PC-3 (cell line): ENCODE results near the gene SNAP47. TPM values are rescaled to one million over a fixed set of nuclear protein-coding genes. Genes with fewer than 3 reads are reported as not detected.

ENCODE experiments used
- ATAC-seq: fragments of 200-7000 bp; cut with Tn5 transposase; 2 replicates; pipeline ENCODE4 v1.9.1; 2020; ENCODE audit warnings: mild to moderate bottlenecking, moderate library complexity
- BruUV-seq: library from RNA; stranded (reverse); fragments of 400-500 nt; replicated peaks from 2 replicates; lab custom pipeline; 2021; lab: Mats Ljungman, UMichigan
- CTCF ChIA-PET: fragments of 300-600 bp; sonication (Branson Sonifier 250); formaldehyde crosslinking; loops from one replicate; lab custom pipeline; 2022; ENCODE audit warnings: antibody characterized with exemption; lab: Charles Lee
- POLR2A ChIA-PET: fragments of 300-600 bp; sonication (Branson Sonifier 250); formaldehyde crosslinking; loops from one replicate; lab custom pipeline; 2022; ENCODE audit warnings: antibody characterized with exemption; ENCODE audit not compliant: unreplicated experiment; lab: Charles Lee
- DNase-seq: peaks from one replicate; pipeline ENCODE4 v3.0.0-alpha.2; 2015
- H2AFZ ChIP-seq: fragments of 300-600 bp; sonication (generic); 2 replicates; pipeline ENCODE4 v1.6.0; 2016; ENCODE audit warnings: antibody characterized with exemption, low read length
- H3F3A ChIP-seq: fragments of 300-600 bp; sonication (generic); one replicate; pipeline ENCODE4 v1.6.0; 2017; ENCODE audit warnings: antibody characterized with exemption, low read length, control low read depth, mild to moderate bottlenecking; ENCODE audit not compliant: unreplicated experiment
- H3K27ac ChIP-seq: fragments of 300-600 bp; sonication (generic); 2 replicates; pipeline ENCODE4 v1.5.1; 2016; ENCODE audit warnings: mild to moderate bottlenecking, low read length
- H3K27me3 ChIP-seq: fragments of 300-600 bp; sonication (generic); 2 replicates; pipeline ENCODE4 v1.6.1; 2016; ENCODE audit warnings: low read length, mixed read lengths
- H3K36me3 ChIP-seq: fragments of 300-600 bp; sonication (generic); 2 replicates; pipeline ENCODE4 v1.6.1; 2016; ENCODE audit warnings: low read depth, mixed run types, low read length, mixed read lengths
- H3K4me1 ChIP-seq: fragments of 300-600 bp; sonication (generic); 2 replicates; pipeline ENCODE4 v1.5.1; 2016; ENCODE audit warnings: low read length; ENCODE audit not compliant: insufficient read depth
- H3K4me2 ChIP-seq: fragments of 300-600 bp; sonication (generic); 2 replicates; pipeline ENCODE4 v1.6.0; 2016; ENCODE audit warnings: low read length
- H3K4me3 ChIP-seq: fragments of 300-600 bp; sonication (generic); 2 replicates; pipeline ENCODE4 v1.5.1; 2016; ENCODE audit warnings: mild to moderate bottlenecking, low read length, mixed read lengths
- H3K79me2 ChIP-seq: fragments of 300-600 bp; sonication (generic); 2 replicates; pipeline ENCODE4 v1.6.1; 2017; ENCODE audit warnings: low read length, mixed read lengths
- H3K9ac ChIP-seq: fragments of 300-600 bp; sonication (generic); 2 replicates; pipeline ENCODE4 v1.6.0; 2016; ENCODE audit warnings: mild to moderate bottlenecking, low read length
- H3K9me2 ChIP-seq: fragments of 300-600 bp; sonication (generic); replicated peaks from 2 replicates; pipeline ENCODE4 v1.6.1; 2016; ENCODE audit warnings: mixed run types, low read length, mixed read lengths
- H3K9me3 ChIP-seq: fragments of 300-600 bp; sonication (generic); 2 replicates; pipeline ENCODE4 v1.6.1; 2016; ENCODE audit warnings: low read length, mixed read lengths
- H4K20me1 ChIP-seq: fragments of 300-600 bp; sonication (generic); 2 replicates; pipeline ENCODE4 v1.6.1; 2016; ENCODE audit warnings: low read length, mixed read lengths
- CTCF ChIP-seq: fragments of 300-600 bp; sonication (generic); conservative IDR thresholded peaks from 2 replicates; pipeline ENCODE4 v1.5.1; 2017; ENCODE audit warnings: antibody characterized with exemption, low read depth, mild to moderate bottlenecking, low read length
- EZH2 ChIP-seq: fragments of 300-600 bp; sonication (generic); IDR thresholded peaks from one replicate; pipeline ENCODE4 v1.6.1; 2017; ENCODE audit warnings: antibody characterized with exemption, mild to moderate bottlenecking, low read length; ENCODE audit not compliant: unreplicated experiment
- EZH2phosphoT487 ChIP-seq: fragments of 300-600 bp; sonication (generic); IDR thresholded peaks from 2 replicates; pipeline ENCODE4 v1.6.1; 2018; ENCODE audit warnings: mild to moderate bottlenecking, antibody characterized with exemption, low read length, borderline replicate concordance
- intact Hi-C: fragments of 100-400 bp; cut with micrococcal nuclease; formaldehyde crosslinking; loops from 2 replicates; pipeline ENCODE4 v1.9.0; 2023
- total RNA-seq: library from RNA; depleted of rRNA; stranded (reverse); fragments of >200 nt; gene quantifications from 2 replicates; pipeline ENCODE4 v1.2.3, GENCODE V29; 2014; rRNA removed

SNAP47 gene
- total RNA-seq, 1 experiment from 2014 or later, result 123 TPM

- DNase-seq (no peak), ATAC-seq (no peak)
- ChIA-PET CTCF (no interaction called here), POLR2A (no interaction called here)
- no peak overlapping the region for H3K4me3 ChIP-seq
- H3K4me2 ChIP-seq, result no peak overlapping the region
- no peak overlapping the region for H3K9ac ChIP-seq
- no peaks in the 10 kb centered on the region for H3K9me3 ChIP-seq
- no peaks in the 10 kb centered on the region for H3K36me3 ChIP-seq
- H3K27me3 ChIP-seq, result peaks cover 8% of the 10 kb centered on the region; the same call in 1 of the 2 replicates
- H3K27ac ChIP-seq, result no peak overlapping the region
- H3F3A ChIP-seq, result no peaks in the 10 kb centered on the region
- no TSS peak for BruUV-seq
- H3K4me1 ChIP-seq, result no peaks in the 10 kb centered on the region
- no peaks in the 10 kb centered on the region for H3K79me2 ChIP-seq
- H4K20me1 ChIP-seq, result no peaks in the 10 kb centered on the region
- TF ChIP-seq CTCF, result no peak
- no peak for TF ChIP-seq EZH2
- no peak for TF ChIP-seq EZH2phosphoT487
- intact Hi-C loops, result no loop called here
- no peaks in the 10 kb centered on the region for H3K9me2 ChIP-seq
- H2AFZ ChIP-seq, result no peak overlapping the region
Measured at GRCh38 chr1:227823537-227823936, 88.3 kb downstream of the SNAP47 start.

- TF ChIP-seq EZH2, result no peak
- TF ChIP-seq CTCF, result no peak
- TF ChIP-seq EZH2phosphoT487, result no peak
- H2AFZ ChIP-seq, result no peak overlapping the region
- no peaks in the 10 kb centered on the region for H3K9me2 ChIP-seq
- no peak overlapping the region for H3K4me2 ChIP-seq
- no peaks in the 10 kb centered on the region for H3K36me3 ChIP-seq
- H3K9me3 ChIP-seq, result no peaks in the 10 kb centered on the region
- POLR2A ChIA-PET, result no interaction called here
- H3F3A ChIP-seq, result no peaks in the 10 kb centered on the region
- BruUV-seq, result no TSS peak
- DNase-seq (no peak), ATAC-seq (no peak)
- H3K27ac ChIP-seq, result no peak overlapping the region
- H3K4me1 ChIP-seq, result no peaks in the 10 kb centered on the region
- H3K79me2 ChIP-seq, result no peaks in the 10 kb centered on the region
- no peaks in the 10 kb centered on the region for H4K20me1 ChIP-seq
- peaks cover 8% of the 10 kb centered on the region; the same call in 1 of the 2 replicates for H3K27me3 ChIP-seq
- H3K4me3 ChIP-seq, result no peak overlapping the region
- intact Hi-C loops, result no loop called here
- CTCF ChIA-PET, result no interaction called here
- no peak overlapping the region for H3K9ac ChIP-seq
Measured at GRCh38 chr1:227824204-227824603, 89.0 kb downstream of the SNAP47 start.

GRCh38 chr1:227828786-227829185, 93.6 kb downstream of the SNAP47 start:
- Histone ChIP-seq H3K4me3 (no peak overlapping the region), H3K9me2 (no peaks in the 10 kb centered on the region; the same call in 1 of the 2 replicates), H3K9ac (no peak overlapping the region), H3K36me3 (no peaks in the 10 kb centered on the region), H3K4me2 (no peak overlapping the region), H2AFZ (no peak overlapping the region), H3K27ac (no peak overlapping the region), H4K20me1 (no peaks in the 10 kb centered on the region), H3F3A (no peaks in the 10 kb centered on the region), H3K4me1 (no peaks in the 10 kb centered on the region), H3K79me2 (no peaks in the 10 kb centered on the region), H3K27me3 (peaks cover 8% of the 10 kb centered on the region; the same call in 1 of the 2 replicates), H3K9me3 (0 out of 2 replicates have a peak, but pooled peaks cover 4% of the 10 kb centered on the region)
- DNase-seq, result no peak
- TF ChIP-seq CTCF (no peak), EZH2 (no peak)
- intact Hi-C loops, result no loop called here
- ATAC-seq, result no peak
- ChIA-PET POLR2A (no interaction called here), CTCF (no interaction called here)
- no TSS peak for BruUV-seq

Other genes starting within 250 kb of the SNAP47 start
- gene ZNF678, start 171.9 kb upstream of the SNAP47 start, total RNA-seq, result 22.6 and 25.3 TPM in 2 replicates
- gene JMJD4, start 133 bp upstream of the SNAP47 start, total RNA-seq, result 80.5 and 87.8 TPM in 2 replicates
- gene PRSS38, start 80.2 kb downstream of the SNAP47 start, total RNA-seq, result not detected in 2 replicates
- gene WNT9A, start 212.5 kb downstream of the SNAP47 start, total RNA-seq, result 22.2 and 36.6 TPM in 2 replicates